ENCODE results near the gene SAMD13. TPM values are rescaled to one million over a fixed set of nuclear protein-coding genes. Genes with fewer than 3 reads are reported as not detected.

The SAMD13 gene
- total and polyA plus RNA-seq, 9 donors: 0.24 to 2.9 (median 0.63) TPM; not detected in 2

GRCh38 chr1:84382127-84382526, 80.6 kb downstream of the SAMD13 start:
- WGBS, 3 donors: 59 to 83% (median 70%) methylated on average over 3 of the region's 3 CpGs
- Histone ChIP-seq H3K4me1 (ENCODE audit: insufficient read depth) (no peaks in the 10 kb centered on the region), H3K36me3 (no peaks in the 10 kb centered on the region), H3K9me3 (no peaks in the 10 kb centered on the region), H3K27me3 (no peaks in the 10 kb centered on the region), H3K4me3 (no peak overlapping the region), H3K27ac (no peak overlapping the region)
- no peak for TF ChIP-seq EP300 (IDR thresholded peaks at IDR 0.05)
- intact Hi-C loops (cut with DNase I): no loop called here
- no peak for DNase-seq

- Histone ChIP-seq H3K27ac (no peak overlapping the region), H3K36me3 (no peaks in the 10 kb centered on the region), H3K9me3 (no peaks in the 10 kb centered on the region), H3K27me3 (no peaks in the 10 kb centered on the region), H3K4me1 (ENCODE audit: insufficient read depth) (no peaks in the 10 kb centered on the region), H3K4me3 (no peak overlapping the region)
- no peak for DNase-seq
- intact Hi-C loops (cut with DNase I): no loop called here
- TF ChIP-seq CTCF (IDR thresholded peaks at IDR 0.05) (no peak), POLR2A (IDR thresholded peaks at IDR 0.05) (no peak), EP300 (IDR thresholded peaks at IDR 0.05) (no peak)
- 57 to 78% (median 62%) methylated on average over 1 of the region's 1 CpG for WGBS, 3 donors
Observed at GRCh38 chr1:84385347-84385746, 83.8 kb downstream of the SAMD13 start.

GRCh38 chr1:84386716-84387479, 85.4 kb downstream of the SAMD13 start:
- Histone ChIP-seq H3K27ac (no peak overlapping the region), H3K27me3 (no peaks in the 10 kb centered on the region), H3K4me1 (ENCODE audit: insufficient read depth) (no peaks in the 10 kb centered on the region), H3K4me3 (no peak overlapping the region), H3K9me3 (no peaks in the 10 kb centered on the region), H3K36me3 (no peaks in the 10 kb centered on the region)
- WGBS, 3 donors: 84 to 86% (median 85%) methylated on average over 5 of the region's 5 CpGs
- DNase-seq: no peak
- TF ChIP-seq POLR2A (IDR thresholded peaks at IDR 0.05) (no peak), CTCF (IDR thresholded peaks at IDR 0.05) (no peak), EP300 (IDR thresholded peaks at IDR 0.05) (no peak)
- intact Hi-C loops (cut with DNase I): no loop called here

- Histone ChIP-seq H3K4me3 (no peak overlapping the region), H3K27me3 (no peaks in the 10 kb centered on the region), H3K27ac (no peak overlapping the region), H3K4me1 (ENCODE audit: insufficient read depth) (no peaks in the 10 kb centered on the region), H3K9me3 (no peaks in the 10 kb centered on the region), H3K36me3 (no peaks in the 10 kb centered on the region)
- intact Hi-C loops (cut with DNase I): no loop called here
- WGBS, 3 donors: 71 to 82% (median 74%) methylated on average over 8 of the region's 8 CpGs
- no peak for DNase-seq
- TF ChIP-seq EP300 (IDR thresholded peaks at IDR 0.05): no peak
- no peak for TF ChIP-seq POLR2A (IDR thresholded peaks at IDR 0.05)
- TF ChIP-seq CTCF (IDR thresholded peaks at IDR 0.05): no peak
Observed at GRCh38 chr1:84387480-84388163, 86.1 kb downstream of the SAMD13 start.

- TF ChIP-seq CTCF (IDR thresholded peaks at IDR 0.05) (no peak), POLR2A (IDR thresholded peaks at IDR 0.05) (no peak), EP300 (IDR thresholded peaks at IDR 0.05) (no peak)
- DNase-seq: no peak
- Histone ChIP-seq H3K9me3 (no peaks in the 10 kb centered on the region), H3K4me1 (ENCODE audit: insufficient read depth) (no peaks in the 10 kb centered on the region), H3K27ac (no peak overlapping the region), H3K27me3 (no peaks in the 10 kb centered on the region), H3K36me3 (no peaks in the 10 kb centered on the region), H3K4me3 (no peak overlapping the region)
- intact Hi-C loops (cut with DNase I): no loop called here
Observed at GRCh38 chr1:84390226-84390625, 88.7 kb downstream of the SAMD13 start.
